GM19193 (cell line): Measurements from ENCODE around the gene GBE1.

ENCODE experiments used
- POLR2A ChIP-seq: IDR thresholded peaks from 4 replicates; pipeline ENCODE4 v1.6.1; 2011; ENCODE audit not compliant: insufficient read depth, insufficient read length; ENCODE audit errors: extremely low read depth

Gene GBE1

DNA sequence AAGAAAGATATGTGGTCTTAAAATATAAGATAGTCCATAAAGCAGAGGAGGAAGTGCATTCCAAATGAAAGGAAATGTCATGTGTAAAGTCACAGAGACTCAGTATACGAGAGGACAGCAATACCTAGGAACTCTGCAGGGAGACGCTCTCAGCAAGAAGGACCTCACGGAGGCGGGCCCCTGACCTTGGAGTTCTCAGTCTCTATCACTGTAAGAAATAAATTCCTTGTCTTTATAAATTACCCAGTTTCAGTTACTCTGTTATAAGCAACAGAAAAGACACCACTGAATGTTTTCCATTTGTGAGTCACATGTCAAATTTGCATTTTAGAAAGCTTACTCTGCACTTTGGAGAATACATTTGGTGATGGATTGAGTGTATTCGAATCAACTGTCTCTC is 140.6 kb downstream of the GBE1 start:
- TF ChIP-seq POLR2A: no peak

DNA sequence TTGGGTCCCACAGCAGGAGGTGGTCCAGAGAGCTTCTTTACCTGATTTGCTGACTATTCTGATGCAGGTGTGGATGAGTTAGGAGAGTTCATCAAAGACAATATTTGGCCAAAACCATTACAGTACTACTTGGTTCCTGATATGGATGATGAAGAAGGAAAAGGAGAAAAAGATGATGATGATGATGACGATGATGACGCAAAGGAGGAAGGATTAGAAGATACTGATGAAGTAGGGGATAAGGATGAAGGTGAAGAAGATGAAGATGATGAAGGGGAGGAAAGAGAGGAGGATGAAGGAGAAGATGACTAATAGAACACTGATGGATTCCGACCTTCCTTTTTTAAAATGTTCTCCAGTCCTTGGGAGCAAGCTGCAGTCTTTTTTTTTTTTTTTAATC is 148.7 kb downstream of the GBE1 start:
- TF ChIP-seq POLR2A: no peak

DNA sequence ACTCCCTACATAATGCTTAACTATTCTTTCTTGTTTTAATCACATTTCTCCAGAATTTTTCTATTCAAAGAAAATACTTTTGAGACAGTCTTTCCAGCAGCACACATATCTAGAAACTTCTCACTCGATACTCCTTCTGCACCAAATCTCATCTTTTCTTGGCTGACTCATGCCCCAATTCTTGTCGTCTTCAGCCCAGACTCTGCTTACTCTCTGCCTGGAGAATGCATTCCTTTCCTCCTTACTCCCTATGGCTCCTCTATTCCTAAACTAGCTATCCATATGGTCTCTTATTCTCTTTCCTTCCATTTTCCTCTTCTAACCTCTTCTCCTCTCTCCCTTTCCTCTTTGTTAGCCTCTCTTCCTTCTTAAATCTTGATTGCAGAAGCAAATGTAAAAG is 158.7 kb downstream of the GBE1 start:
- TF ChIP-seq POLR2A: no peak

DNA sequence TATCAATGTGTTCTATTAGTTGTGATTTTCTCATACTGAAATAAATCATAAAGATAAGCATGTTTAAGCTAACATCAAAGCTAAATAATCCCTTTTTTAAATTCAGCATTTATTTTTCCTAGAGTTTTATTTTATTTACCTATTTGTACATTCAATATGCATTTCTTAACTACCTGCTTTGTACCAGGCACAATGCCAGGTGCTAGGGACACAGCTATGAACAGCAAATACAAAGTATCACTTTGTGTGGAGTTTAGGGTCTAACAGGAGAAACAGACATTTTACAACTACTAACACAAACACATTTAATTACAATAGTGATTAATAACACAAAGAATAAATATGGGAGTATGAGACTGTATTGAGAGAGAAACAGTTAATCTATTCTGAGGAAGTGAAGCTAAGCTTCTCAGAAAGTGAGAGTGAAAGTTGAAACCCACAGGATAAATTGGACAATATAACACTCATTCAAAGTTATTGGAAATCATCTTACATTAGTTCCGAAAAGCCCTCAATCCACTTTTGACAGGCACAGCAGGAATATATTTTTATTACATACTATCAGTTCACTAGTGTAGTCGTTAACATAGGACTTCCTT is 159.6 kb downstream of the GBE1 start:
- no peak for TF ChIP-seq POLR2A

DNA sequence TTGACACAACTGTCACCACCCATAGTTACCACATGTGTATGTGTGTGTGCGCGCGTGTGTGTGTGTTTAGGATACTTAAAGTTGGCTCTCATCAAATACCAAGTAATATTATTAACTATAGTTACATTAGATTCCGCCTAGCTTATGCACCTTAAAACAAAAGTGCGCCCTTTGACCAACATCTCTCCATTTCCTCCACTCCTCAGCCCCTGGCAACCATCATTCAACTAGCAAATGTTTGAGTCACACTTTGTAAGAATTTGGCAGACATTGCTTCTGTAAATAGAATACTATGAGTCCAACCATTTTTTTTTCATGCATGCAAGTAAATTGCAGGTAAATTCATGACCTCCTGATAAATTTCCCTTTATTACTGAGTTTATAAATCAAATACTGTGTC is 169.3 kb downstream of the GBE1 start:
- no peak for TF ChIP-seq POLR2A

DNA sequence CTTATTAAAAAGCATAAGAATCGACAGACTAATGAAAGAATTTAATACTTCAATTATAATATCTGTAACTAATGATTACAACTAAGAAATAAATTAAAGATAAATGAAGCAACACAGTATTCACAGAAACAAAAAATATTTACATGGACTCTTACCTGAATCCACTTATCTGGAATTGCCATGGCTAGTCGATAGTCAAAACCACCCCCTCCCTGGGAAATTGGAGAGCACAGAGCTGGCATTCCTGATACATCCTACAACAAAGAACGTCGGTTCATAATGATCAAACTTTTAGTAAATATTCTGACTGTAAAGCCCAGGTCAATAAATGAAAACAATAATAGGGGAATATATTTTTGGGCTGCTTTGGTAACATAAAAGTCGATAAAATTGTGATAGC is 175.5 kb downstream of the GBE1 start:
- no peak for TF ChIP-seq POLR2A

DNA sequence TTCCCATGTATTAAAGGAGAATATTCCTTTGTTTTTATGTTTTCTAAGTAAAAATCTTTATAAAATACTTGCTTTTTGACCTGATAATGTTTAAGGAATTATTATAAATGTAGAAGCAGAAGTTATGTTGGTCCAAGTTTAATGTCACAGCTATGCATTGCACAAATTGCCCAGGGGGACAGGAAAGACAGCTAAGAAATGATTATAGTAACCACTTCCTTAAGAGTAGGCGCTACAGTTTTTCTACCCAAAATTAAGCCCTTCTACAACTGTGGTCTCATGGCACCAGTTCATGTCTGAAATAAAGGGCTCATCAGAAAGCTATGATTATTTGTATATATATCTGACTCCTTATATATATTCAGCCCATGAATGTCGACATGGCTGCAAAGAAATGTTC is 176.4 kb downstream of the GBE1 start:
- no peak for TF ChIP-seq POLR2A

DNA sequence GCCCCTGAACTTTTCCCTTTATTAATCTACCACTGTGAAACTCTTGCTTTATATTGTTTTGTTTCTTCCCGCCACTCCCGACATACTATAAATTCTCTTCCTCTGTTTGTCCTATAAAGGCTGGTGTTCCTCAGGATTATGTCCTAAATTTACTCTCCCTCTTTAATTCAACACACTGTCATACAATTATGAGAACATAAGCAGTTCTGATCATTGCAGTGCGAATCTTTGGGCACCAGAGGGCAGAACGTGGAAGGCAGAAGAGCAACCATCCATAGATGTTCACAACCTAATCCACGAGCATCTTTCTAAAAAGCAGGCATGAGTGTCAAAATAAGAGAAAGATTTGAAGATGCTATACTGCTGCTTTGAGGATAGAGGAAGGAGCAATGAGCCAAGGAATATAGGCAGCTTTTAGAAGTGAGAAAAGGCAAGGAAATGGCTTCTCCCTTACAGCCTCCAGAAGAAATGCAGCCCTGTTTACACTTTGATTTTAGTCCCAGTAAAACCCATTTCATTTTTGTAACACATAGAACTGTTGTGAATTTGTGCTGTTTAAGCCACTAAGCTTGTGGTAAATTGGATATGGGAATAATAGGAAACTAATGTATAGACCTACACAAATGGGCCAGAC is 179.4 kb downstream of the GBE1 start:
- TF ChIP-seq POLR2A: no peak

DNA sequence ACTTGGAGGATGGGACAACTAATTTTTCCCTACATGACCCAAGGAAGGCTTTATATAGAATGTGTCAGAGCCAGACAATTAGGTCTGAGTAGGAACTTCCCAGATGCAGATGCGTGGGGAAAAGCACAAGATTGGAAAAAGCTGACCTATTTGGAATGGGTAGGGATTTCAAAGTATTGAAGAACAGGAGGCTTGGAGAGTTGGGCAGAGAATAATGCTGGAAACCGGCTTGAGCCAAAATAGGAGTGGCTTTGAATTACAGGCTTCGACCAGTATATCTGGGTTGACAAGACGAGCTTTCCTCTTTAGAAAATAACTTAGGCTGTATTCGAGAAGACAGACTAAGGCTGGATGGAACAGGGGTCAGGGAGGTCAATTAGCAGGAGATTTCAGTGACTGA is 181.1 kb downstream of the GBE1 start:
- TF ChIP-seq POLR2A: no peak

DNA sequence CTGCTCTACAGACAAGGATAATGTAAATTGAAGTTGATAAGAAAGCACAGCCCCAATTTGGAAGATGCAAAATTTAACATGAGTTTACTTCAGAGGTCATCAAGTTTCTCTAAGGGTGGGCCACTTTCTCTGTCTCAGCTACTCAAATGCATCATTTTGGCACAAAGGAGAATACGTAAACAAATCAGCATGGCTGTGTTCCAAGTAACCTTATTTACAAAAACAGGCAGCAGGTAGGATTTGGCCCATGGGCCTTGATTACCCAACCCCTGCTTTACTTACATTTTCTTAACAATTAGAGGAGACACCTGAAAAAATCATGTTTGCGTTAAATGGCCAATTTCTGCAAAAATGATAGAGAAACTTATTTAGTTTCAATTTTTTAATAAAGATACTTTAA is 181.7 kb downstream of the GBE1 start:
- no peak for TF ChIP-seq POLR2A

DNA sequence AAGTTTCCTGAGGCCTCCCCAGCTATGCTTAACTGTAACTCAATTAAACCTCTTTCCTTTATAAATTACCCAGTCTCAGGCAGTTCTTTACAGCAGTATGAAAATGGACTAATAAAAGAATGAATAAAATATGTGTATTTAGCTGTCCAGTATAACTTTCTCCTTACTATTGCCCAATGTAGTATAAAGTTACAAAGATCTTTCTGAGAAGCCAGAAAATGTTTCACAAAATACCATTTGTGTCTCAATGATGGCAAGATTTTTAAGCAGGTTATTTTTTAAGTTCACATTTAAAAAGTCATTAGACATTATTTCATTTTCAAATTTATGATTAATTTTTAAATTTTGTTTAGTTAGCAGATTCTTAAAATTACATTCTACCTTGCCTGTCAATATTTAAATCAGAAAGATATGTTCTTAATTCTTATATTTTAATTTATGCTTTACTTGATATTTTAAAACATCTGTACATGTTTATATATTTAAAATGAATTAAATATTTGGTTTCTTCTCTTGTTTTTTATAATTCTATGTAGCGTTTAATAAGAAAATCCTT is 189.2 kb downstream of the GBE1 start:
- TF ChIP-seq POLR2A: no peak

DNA sequence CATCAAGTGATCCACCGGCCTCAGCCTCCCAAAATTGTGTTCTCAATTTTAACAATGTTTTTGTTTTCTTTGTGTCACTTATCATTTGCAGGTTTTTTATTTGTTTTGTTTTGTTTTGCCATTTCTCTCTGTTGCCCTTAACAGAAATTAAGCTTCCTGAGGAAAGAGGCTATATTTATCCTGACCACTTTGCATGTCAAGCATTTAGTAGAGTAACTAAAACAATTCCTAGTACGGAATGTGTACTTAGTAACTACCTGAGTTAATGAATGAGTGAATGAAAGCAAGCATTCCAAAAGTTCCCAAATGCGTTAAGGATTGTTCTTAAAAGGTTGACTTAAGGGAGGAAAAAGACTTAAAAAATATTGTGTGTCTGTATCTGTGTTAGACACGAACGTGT is 193.1 kb downstream of the GBE1 start:
- TF ChIP-seq POLR2A: no peak

DNA sequence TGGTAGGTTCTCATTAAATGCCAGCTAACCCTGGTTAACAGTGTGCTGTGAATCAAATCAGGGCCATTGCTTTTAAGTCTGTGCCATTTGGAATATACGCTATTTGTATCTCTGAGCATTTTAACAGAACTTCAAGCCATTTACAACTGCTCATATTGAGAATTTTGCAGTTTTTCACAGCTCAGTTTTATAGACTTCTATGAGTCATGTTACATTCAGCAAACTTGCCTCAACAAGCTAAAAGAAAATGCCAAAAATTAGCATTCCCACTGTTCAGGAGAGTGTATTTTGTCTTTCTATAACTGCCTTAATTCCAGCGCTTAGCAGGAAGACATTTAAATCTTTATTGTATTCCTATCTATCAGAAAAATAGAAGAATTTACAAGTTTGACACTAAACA is 196.4 kb downstream of the GBE1 start:
- no peak for TF ChIP-seq POLR2A

DNA sequence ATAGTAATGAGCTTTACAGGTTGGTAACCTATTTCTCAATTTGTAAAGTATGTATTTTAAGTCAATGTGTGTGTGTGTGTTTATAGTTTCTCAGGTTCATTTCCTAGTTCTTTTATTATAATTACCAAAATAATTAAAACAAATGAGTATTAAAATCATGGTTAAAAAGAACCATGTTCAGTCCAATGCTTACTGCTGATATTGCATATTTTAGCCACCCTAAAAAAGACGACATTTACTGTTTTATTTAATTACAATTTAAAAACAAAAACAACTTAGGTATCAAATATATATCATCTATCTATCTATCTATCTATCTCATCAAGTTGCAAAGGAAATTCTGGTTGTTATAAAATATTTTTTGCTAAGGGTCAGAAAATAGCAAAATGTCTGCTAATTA is 203.3 kb downstream of the GBE1 start:
- TF ChIP-seq POLR2A: no peak

DNA sequence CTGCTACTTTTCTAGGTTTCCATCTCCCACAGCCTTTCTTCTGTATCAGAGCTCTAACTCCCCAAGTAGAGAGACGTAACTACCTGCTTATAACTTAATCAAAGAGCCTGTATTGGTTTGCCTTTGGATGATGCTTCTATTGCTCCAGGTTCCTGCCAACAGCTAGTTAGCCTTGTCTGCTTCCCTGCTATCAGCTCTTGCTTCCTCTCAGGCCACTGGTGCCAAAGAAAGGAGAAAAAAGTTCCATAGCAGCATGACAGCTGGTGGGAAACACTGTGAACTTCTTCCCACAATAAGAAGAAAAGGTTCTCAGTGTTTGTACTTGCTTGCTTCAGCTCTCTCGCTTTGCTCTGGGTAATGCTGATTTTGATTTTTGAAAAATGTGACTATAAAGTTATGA is 206.6 kb downstream of the GBE1 start:
- no peak for TF ChIP-seq POLR2A

DNA sequence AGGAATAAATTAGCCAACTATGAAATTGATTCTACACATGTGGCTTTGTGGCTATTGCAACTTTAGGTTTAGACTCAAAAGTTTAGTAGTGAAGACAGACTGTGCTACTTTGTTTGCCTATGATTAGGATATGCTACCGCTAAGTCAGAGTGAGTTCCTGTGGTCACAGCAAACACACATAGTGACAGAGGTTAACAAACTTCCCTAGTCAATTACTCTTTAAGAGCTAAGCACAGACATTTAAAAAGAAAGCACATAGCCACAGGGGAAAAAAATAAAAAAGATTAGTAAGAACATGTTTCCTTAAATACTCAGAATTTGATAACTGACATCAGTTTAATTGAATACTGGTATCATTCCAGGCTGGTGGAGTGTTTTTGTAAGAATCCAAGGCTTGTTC is 207.1 kb downstream of the GBE1 start:
- TF ChIP-seq POLR2A: no peak
